UCSD-AML1 (cell line): ENCODE results near the gene PDZRN3.

Source experiments
- DNase-seq: peaks from one replicate; lab custom pipeline; 2025; ENCODE audit not compliant: unreplicated experiment; lab: John Stamatoyannopoulos, UW

The PDZRN3 gene

DNA sequence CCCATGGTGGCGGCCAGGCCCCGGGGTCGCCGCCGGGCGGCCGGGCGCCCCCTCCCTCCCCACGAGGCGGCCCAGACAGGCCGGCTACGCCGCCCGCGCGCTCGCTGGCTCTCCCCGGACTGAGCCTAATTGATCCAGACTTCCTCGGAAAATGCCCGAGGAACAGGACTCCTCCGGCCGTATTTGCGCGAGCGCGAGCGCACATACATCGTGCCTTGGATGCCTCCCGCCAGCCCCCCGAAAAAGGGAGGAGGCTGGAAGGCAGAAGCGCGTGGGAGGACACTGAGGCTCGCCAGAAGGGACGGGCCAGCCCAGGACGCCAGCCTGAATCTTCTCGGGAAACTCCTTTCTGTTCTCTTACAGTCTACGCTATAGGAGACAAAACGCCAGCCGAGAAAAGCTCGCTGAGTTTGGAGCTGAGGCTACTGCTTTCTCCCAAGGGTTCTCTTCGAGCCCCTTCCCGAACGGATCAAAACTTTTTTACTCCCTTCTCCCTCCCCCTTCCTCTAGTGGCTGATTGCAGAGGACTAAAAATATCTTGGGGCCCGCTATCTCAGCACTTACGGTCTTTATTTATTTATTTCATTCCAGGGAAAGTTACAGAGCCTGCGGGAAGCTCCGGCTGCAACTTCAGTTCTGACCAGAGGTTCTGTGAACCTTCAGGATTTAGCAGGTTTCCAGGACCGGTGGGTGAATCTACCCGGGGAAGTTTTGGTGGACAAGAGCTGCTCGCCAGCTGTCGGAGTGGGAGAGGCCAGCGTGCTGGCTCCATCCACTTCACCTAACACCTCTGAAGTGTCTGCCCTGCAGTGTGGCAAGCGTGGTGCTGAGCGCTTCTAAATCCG, at the start of gene PDZRN3:
TSS of gene PDZRN3 (minus strand) at position 121 of the 845 bp plus-strand sequence.
- DNase-seq, result no peak

DNA sequence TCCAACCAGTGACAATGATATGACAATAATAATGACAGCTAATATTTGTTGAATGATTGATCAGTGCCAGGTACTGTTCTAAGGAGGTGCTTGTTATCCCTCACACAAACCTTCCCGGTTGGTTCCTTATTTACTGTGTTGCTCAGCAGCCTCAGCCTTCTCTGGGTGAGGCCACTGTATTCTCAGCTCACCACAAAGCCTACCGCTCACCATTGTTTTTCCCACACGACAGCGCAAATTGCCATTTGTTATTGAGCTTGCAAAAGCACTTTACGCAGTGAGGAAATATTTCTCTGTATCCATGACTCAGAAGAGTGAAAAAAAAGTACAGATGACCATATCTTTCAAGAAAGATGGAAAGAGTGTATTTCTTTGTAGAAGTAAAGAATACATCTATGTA, 49.5 kb upstream of the PDZRN3 start:
- DNase-seq, result no peak

DNA sequence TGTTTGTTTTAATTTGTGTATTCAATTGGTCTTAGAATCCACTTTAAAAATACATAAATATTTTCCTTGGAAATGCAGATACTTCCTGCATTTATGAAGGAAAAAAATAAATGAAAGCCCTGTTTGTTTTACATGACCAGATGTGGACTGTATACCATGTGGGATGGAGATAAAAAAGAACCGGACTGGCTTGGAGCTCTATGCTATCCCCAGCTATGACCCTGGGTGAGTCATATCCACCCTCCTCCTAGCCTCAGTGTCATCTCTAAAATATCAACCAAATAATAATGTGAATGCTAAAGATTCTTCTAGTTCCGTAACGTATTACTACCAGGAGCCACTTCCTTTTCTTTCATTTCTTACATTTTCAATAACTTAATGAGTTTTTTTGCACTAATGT, 44.5 kb upstream of the PDZRN3 start:
- no peak for DNase-seq

DNA sequence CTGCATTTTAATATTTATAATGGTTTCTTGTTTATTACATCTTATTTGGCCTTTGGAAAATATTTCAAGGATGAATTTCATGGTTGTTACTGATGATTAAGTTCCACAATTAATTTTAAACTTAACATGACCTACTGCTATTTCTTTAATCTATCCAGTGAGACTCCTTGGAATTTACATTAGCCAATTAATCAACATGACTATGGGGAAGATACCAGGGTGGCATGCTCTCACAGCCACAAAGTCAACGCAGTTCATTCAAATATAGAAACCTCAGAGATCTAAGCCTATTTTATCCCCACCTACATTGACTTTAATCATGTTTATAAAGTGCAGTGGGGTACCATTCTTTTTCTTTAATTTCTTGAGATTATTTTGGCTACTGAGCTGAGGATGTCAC, 43.6 kb upstream of the PDZRN3 start:
- no peak for DNase-seq

DNA sequence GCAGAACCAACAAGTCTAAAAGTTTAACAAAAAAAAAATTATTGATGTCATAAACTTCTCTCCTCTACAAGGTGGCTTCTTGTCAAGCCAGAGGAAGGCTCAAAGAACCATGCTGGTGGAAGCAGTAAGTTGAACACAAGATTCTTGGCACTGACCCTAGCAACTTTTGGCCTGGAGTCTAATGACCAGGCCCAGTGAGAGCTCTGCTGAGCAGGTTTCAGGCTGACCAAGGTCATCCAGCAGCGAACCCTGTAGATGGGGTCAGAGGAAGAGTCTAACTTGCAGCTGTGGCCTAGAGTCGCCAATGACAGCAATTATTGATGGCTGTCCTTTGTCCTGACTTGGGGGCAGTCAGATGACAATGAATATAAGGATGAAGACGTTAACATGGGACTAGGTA, 43.1 kb upstream of the PDZRN3 start:
- DNase-seq, result no peak

DNA sequence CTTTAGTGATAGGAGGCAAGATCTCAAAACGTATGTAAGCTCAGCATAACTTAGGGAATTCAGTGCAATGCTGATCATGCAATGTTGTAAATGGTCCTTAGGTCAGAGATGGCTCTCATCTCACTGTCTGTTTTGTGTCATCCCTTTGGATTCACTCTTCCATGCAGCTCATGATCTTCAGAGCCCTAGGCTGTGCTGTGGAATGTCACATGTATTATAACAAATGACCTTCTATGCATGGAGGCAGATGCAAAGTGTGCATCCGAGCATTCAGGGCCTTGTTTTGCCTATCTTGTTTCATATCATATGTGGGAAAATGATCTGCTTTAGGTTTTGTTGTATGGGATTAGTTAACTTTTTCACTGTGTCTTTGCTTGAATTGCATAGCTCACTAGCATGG, 40.5 kb upstream of the PDZRN3 start:
- DNase-seq, result no peak

DNA sequence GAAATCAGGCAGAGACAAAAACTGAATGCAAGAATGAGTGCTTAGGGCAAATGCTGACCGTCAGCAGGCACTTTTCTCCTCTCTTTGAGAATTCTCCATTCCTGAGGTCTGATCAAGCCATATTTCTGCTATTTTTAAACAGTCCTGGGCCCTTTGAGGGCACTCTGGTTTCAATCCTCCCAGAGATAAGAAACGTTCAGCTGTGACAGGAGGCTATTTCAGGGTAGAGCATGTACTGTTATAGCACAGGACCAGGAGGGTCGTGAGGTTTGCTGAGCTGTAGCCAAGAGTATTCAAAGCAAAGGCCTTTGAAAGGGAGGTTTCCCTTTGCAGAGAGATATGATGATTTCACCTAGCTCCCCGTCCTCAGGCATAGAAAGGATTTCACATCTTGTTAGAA, 39.6 kb upstream of the PDZRN3 start:
- DNase-seq, result no peak

DNA sequence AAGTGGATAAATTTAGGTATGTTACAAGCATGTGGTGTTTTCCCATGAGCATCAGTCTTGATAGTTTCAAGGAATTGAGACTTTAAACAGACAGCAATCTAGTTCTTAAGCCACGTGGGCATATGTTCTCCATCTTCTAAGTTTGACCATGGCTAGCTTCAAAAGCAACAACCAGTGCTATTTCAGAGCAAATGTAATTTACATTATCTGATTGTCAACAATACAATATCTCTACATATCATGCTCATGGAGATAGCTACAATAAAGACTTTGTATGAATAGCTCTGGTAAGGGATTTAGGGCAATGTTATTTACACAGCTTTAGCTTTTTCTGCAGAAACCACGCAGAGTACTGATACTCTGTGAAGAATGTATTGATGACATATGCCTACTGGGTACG, 38.8 kb upstream of the PDZRN3 start:
- no peak for DNase-seq

DNA sequence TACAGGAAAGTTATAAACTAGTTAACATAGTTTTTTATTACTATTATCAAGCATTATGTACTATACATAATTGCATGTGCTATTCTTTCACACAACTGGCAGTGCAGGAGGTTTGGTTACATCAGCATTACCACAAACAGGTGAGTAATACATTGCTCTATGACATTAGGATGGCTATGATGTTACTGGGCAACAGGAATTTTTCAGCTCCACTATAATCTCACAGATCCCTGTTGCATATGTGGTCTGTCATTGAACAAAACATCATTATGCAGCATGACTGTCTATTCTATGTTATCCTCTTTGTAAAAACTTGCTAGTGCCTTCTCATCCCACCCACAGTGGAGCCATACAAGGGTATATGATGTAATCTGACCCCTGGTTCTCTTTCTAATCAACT, 36.5 kb upstream of the PDZRN3 start:
- DNase-seq, result no peak

DNA sequence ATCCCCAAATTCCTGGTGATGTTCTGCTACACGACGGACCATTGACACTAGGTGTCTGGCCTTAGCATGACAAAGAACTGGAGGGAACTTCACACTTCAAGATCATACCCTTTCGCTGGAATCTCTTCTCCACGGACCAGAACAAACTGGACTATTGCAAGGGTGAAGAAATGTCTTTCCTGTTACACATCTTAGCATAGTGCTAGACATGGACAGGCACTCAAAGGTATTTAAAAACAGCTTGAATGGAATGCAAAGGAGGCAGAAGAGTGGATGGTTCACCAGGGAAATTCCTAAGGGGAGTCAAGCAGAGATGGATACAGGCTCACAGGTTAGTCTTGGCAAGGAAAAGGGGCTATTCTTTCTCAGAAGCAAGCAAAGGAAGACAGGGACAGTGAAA, 33.5 kb upstream of the PDZRN3 start:
- no peak for DNase-seq

DNA sequence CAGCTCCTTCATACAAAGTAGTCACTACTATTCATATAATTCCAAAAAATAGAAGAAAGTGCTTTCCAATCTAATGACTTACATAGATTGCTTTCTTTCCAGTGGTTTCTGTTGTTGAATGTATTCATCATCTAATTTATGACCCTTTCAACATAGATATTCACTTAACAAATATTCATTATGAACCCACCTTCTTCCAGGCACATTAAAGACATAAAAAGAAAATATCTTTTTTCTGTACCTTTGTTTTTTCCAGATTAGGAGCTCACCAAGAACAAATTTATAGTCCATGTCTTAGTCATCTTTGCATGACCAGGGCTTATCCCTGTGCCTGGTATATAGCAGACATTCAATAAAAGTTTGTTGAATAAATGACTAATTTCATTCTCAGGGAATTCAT, 32.4 kb upstream of the PDZRN3 start:
- DNase-seq, result no peak

DNA sequence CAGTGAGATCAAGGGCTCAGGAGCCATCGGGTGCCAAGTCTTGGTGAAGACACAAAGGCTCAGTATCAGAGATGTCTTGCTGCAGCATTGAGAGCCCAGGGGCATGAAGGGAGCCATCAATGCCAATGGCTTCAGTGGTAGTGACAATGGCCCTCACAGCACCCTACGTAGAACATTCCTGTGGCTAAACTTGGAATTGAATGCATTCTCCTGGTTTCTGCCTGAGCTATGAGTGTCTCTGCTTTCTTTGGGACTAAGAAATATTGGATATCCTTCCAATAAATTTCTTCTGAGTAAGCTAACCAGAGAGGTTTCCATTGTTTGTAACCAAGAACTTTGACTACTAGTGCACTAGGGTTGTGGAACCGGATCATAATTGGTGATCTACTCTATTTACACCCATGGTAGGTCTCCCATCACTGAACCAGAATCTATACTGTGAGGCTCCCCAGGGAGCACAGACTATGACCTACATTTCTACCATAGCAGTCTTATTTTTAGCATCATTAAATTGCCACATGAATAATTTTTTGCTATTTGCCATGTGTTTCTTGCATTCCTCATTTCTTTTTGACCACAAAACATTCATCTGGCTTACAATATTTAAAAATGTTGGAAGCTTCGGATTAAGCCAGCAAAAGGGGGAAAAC, 31.6 kb upstream of the PDZRN3 start:
- no peak for DNase-seq

DNA sequence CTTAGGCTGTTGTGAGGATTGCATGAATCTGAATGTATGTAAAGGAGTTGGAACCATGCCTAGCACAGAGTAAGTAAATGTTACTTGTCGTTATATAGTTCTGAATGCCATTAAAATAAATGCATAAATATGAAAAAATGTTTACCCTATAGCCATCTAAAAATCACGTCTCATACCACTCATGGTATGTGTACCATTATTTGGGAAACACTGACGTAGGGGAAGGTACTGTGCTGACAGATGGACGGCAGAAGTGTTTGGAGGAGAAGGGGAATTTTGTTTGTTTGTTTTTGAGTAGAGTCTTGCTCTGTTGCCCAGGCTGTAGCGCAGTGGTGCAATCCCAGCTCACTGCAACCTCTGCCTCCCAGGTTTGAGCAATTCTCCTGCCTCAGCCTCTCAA, 30.5 kb upstream of the PDZRN3 start:
- DNase-seq, result no peak

DNA sequence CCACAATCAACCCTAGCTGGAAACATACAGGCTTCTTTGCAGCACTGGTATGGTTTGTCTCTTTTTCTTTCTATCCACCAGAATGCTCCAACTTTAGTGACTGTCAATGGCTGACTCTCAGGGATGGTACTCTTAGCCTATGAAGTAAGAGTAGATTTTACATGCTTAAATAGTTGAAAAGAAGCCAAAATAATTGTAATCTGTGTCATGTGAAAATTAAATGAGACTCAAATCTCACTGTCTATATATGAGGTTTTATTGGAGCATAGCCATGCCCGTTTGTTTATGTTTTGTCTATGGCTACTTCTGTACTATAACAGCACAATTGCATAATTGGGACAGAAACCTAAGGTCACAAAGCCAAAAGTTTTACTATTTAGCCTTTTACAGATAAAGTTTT, 29.1 kb upstream of the PDZRN3 start:
- DNase-seq, result no peak

DNA sequence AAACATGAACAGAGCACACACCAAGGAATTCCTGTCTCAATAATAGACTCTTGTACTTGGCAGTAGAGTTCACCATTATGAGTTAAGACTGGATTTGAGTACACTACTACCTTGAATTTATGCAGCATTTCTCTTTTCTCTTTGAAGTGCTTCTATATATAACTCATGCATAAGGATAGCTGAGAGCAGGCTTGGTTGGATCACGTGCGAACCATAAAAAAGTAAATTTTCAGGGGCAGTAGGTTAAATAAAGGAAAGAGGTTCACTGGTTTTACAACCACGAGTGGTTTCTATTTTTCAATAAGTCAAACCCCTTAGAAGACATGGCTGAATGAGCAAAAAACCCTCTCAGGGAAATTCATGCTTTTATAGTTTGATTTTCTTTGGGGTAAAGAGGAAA, 28.6 kb upstream of the PDZRN3 start:
- DNase-seq, result no peak

DNA sequence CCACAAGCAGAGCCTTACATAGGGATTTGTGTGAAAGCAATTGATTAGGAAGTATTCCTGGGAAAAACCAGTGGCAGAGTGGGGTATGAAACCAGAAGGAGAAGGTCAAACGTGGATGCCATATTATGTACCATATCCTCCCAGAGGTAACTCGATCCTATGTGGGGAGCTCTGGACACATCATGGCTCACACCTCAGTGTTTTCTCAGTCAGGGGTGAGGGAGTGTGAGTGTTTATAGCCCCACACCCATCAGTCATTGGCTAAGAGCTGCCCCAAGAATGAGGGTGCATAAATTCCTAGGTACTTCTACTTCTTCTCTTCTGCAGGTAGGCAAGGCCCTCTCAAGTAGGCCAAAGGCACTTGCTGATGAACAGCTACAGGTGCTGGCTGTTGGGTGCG, 28.2 kb upstream of the PDZRN3 start:
- DNase-seq, result no peak

DNA sequence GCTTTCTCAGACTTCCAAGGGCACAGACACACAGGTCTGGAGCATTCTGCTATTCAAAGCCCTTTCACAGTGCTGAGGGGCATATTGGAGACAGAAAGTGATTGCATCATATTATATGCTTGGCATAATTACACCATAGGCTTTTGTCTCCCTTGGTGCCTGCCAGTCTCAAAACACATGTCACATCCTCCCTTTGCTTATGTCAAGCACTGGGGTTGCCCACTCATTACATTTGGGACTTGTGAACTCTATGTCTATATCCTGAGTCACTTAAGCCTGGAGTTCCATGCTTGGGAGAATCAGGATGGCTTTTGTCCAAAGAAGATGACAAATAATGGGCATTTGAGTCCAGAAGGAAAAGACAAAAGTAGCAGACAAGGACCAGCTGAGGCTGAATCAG, 12.3 kb upstream of the PDZRN3 start:
- no peak for DNase-seq

DNA sequence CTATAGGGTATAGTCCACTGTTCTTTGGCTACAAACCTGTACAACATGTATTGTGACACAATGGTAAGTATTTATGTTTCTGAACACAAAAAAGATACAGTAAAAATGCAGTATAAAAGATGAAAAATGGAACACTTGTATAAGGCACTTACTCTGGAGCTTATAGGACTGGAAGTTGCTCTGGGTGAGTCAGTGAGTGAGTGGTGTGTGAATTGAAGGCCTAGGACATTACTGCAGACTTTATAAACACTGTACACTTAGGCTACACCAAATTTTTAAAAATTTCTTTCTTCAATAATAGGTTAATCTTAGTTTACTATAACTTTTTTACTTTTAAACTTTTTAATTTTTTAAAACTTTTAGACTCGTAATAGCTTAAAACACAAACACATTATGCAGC, 10.5 kb upstream of the PDZRN3 start:
- DNase-seq, result no peak

DNA sequence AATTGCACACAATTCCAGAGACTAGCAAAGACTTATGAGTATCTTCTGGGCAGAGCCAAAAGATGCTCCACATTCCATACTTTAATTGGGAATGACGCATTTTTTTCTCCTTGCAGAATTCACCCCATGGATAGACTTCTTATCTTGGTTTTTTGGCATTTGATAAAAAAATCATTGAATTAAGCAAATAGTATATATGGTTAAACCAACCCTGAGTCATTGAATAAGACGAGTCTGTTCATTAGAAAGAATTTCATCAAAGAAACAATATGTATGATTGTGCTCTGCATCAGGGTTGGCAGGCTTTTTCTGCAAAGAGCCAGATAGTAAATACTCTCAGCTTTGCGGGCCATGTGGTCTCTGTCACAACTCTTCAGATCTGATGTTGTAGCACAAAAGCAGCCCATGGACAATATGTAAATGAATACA, 9.2 kb upstream of the PDZRN3 start:
- DNase-seq, result no peak

DNA sequence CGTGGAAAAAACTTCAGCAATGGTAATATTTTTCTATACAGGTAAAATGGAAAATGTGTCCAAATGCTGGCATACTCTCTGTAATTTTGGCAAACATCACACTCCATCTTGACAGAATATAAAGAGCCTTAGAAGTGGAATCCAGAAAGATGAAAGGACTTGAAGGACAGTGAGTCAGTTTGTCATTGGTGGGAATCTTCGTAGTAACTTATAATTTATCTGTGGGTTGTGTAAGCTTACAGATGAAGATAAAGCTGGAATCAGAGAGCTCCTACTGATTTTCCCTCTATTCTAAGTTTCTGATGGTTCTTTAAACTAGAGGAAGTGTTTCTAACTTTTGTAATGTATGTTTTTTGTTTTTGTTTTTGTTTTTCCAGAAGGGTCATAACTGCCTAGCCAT, 8.7 kb upstream of the PDZRN3 start:
- DNase-seq, result no peak

DNA sequence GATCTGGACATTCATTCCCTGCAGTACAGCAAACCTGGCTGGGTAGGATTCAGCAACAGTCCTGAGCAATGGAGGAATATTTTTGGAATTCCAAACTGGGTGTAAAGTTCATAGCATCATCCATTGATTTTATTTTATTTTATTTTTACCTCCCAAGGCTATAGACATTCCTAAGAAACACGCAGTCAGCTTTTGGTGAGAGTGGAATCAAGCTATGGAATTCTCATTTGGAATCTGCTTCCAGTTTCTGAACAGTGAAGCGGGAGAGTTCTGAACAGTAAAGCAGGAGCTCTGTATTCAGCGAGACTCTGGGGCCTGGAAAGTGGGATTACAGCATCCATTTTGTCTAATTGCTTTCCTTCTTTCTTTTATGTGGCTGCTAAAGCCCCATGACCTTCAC, 1.4 kb upstream of the PDZRN3 start:
- no peak for DNase-seq

DNA sequence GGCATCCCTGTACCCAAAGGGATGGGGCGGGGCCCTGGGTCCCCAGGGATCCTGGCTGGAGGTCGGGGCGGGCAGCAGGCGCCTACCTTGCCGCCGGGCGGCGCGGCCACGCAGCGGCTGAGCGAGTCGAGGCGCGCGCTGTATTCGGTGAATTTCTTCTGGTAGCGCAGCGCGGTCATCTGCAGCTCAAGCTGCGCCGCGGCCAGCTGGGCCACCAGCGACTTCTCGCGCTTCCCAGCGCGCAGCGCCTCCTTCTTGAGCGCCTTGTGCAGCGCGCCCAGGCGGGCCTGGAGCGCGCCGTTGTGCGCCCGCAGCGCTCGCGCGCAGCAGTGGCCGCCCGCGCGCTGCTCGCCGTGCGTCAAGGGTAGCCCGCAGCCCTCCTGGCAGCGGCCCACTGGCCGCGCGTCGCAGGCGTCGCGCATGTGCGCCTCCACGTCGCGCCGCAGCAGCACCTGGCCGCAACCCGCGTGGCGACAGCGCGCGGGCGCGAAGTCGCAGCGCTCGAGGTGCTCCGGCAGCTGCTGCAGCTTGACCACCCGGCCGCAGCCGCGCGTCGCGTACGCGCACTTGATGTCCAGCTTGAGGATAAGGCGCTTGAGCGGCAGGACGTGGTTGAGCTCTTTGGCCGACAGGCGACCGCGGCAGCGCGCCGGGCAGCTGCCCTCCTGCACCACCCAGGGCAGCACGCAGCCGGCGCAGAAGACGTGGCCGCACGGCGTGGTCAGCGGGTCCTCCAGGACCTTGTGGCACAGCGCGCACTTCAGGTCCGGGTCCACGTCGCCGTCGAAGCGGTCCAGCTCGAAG, 522 bp downstream of the PDZRN3 start:
- no peak for DNase-seq
